ENCODE data around the gene NR5A1.
A peak's percentile ranks its signal among the peaks of the same experiment; 100 is the strongest.

- TF ChIP-seq JUND (IDR thresholded peaks at IDR 0.05) (0 out of 2 replicates have a peak, but pooled peaks have one; percentile 2), CTCF (IDR thresholded peaks at IDR 0.05 in 2 of 3, conservative IDR thresholded peaks at IDR 0.05 in 1 of 3; ENCODE audit: borderline replicate concordance in 1 of 3, insufficient read depth in 1 of 3, low read depth in 2 of 3, low read length in 2 of 3) (no peak), ZBTB33 (IDR thresholded peaks at IDR 0.05; ENCODE audit: extremely low read depth, insufficient replicate concordance, low read length) (no peak), POLR2A (IDR thresholded peaks at IDR 0.05; ENCODE audit: borderline replicate concordance, extremely low read depth, insufficient read depth, insufficient read length) (no peak), MAX (IDR thresholded peaks at IDR 0.05) (no peak)
These were observed 45.0 kb upstream of the NR5A1 start for GRCh38 chr9:124552273-124552605.

Measured in HCT116 (cell line).